ENCODE results near the gene TEPSIN. TPM values are rescaled to one million over a fixed set of nuclear protein-coding genes. Genes with fewer than 3 reads are reported as not detected.

Gene TEPSIN
- total and polyA plus RNA-seq, 2 of the 8 experiments (the other 6 are each of a cell fraction or from before 2014, with no cell fraction given), result 22.9 to 28.0 TPM

DNA sequence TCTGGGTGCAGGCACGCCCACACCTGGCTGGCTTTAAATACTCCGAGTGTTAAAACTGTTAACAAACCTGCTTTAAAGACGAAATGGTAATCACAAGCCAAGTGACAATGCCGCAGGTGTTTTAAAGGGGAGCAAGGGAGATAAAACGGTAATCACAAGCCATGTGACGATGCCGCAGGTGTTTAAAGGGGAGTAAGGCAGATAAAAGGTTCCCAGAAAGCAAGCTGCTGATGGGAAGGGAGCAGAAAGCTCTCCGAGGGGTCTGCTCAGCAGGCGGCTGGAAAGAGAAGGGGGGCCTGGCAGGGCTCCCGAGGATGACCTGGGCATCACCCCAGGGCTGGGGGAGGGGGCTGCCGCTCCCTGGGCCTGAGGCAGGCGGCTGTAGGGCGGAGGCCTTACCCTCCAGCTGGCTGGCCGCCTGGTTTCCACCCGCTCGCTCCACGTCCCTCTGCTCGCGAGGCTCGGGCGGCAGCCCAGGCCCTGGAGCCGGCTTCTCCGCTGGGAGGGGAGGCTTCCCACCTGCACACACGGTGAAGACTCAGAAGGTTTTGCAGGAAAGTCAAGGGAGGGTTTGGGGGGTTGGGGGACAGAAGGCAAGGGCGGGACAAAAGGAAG is 12.3 kb upstream of the TEPSIN start:
- POLR2A ChIA-PET (ENCODE audit: partially characterized antibody), result interaction anchor here (0.6 to 1.7 kb wide), 8 partner anchors 9 to 272 kb away, joined by 3 to 6 read pairs (median 3); partner anchors contain the start of genes ACTG1 and TEPSIN
- DNase-seq (ENCODE audit: low read depth in 1 of 2, low spot score in 2 of 2) (no peak), FAIRE-seq (no peak)
- Histone ChIP-seq H4K91ac (replicated peaks; ENCODE audit: insufficient read length, low read length) (no peak overlapping the region), H3K27ac (ENCODE audit: low read depth, low read length) (no peak overlapping the region), H2BK12ac (ENCODE audit: low read depth, low read length) (no peak overlapping the region), H4K8ac (ENCODE audit: extremely low read depth, insufficient read depth, low read length) (no peak overlapping the region; the same call in 1 of the 2 replicates), H3K4me2 (ENCODE audit: insufficient read depth in 1 of 2, low read depth in 2 of 2, low read length in 2 of 2) (no peak overlapping the region), H3K27me3 (replicated peaks in 1 of 4; ENCODE audit: control insufficient read depth in 3 of 4, extremely low read depth in 1 of 4, insufficient read depth in 3 of 4, low read length in 3 of 4) (no peaks in the 10 kb centered on the region), H3K9ac (replicated peaks in 1 of 4; ENCODE audit: extremely low read depth in 1 of 4, low read depth in 3 of 4, low read length in 3 of 4) (no peak overlapping the region), H3K56ac (replicated peaks; ENCODE audit: insufficient read length, low read depth, low read length) (no peak overlapping the region), H3K4me3 (ENCODE audit: extremely low read depth in 1 of 4, insufficient read depth in 2 of 4, low read depth in 3 of 4, low read length in 4 of 4) (no peak overlapping the region), H3K79me2 (ENCODE audit: control insufficient read depth in 1 of 2, insufficient read depth in 2 of 2, low read length in 2 of 2) (no peaks in the 10 kb centered on the region), H3K36me3 (ENCODE audit: control insufficient read depth in 2 of 4, insufficient read depth in 4 of 4, low read length in 3 of 4) (no peaks in the 10 kb centered on the region; a peak in 1 of 8 replicates), H3K14ac (ENCODE audit: insufficient read length) (no peak overlapping the region), H2AFZ (ENCODE audit: low read length) (no peak overlapping the region), H4K5ac (ENCODE audit: insufficient read length, low read depth, low read length) (no peak overlapping the region), H3K9me3 (ENCODE audit: insufficient read depth in 2 of 2, low read depth in 1 of 2, low read length in 1 of 2) (no peaks in the 10 kb centered on the region), H3K79me1 (ENCODE audit: low read depth, low read length) (no peaks in the 10 kb centered on the region), H3K18ac (ENCODE audit: extremely low read depth, low read length) (no peak overlapping the region), H2BK5ac (ENCODE audit: low read depth, low read length) (no peak overlapping the region), H3K4ac (replicated peaks; ENCODE audit: insufficient read length, low read depth, low read length) (no peak overlapping the region), H2BK15ac (ENCODE audit: low read length) (no peak overlapping the region), H2BK120ac (replicated peaks; ENCODE audit: low read depth, low read length) (no peak overlapping the region), H2AK5ac (ENCODE audit: low read depth, low read length) (no peak overlapping the region), H3K4me1 (replicated peaks in 1 of 4; ENCODE audit: control insufficient read depth in 3 of 4, insufficient read depth in 4 of 4, low read length in 3 of 4) (peaks cover 0 to 8% (median 2%) of the 10 kb centered on the region in 4 experiments; a peak in 3 of 7 replicates), H2BK20ac (ENCODE audit: low read length) (no peak overlapping the region), H3K23ac (ENCODE audit: insufficient read length) (no peak overlapping the region), H4K20me1 (replicated peaks in 1 of 2; ENCODE audit: control insufficient read depth in 1 of 2, insufficient read depth in 2 of 2, low read length in 2 of 2) (peaks cover 0 to 11% of the 10 kb centered on the region in 2 experiments), H3K23me2 (ENCODE audit: low read depth, low read length) (peaks cover 6% of the 10 kb centered on the region; the same call in 1 of the 2 replicates)
- WGBS, 2 experiments (ENCODE audit: extremely low coverage in 1 of 2, insufficient coverage in 1 of 2, insufficient read length in 1 of 2, insufficient replicate concordance in 2 of 2, low coverage in 1 of 2, low lambda C conversion rate in 2 of 2, missing lambda C conversion rate in 1 of 2), result 87% methylated on average over 25 of the region's 25 CpGs; no CpG with 5 or more reads in 1 of the 2 experiments
- CTCF ChIA-PET (ENCODE audit: partially characterized antibody), result interaction anchor here (0.8 to 7.0 kb wide), 7 partner anchors 11 to 267 kb away, joined by 3 to 50 read pairs (median 3); no protein-coding TSS in a partner anchor
- no peak for TF ChIP-seq SAP30 (IDR thresholded peaks at IDR 0.05; ENCODE audit: insufficient read depth, insufficient replicate concordance, low read length)
- no peak for TF ChIP-seq SP1 (IDR thresholded peaks at IDR 0.05; ENCODE audit: low read depth, low read length)
- TF ChIP-seq SRF (IDR thresholded peaks at IDR 0.05; ENCODE audit: low read depth, low read length), result no peak
- no peak for TF ChIP-seq JUN (IDR thresholded peaks at IDR 0.05; ENCODE audit: low read depth, low read length)

Data from H1 (cell line).